ENCODE data around the gene TMPRSS6.

TMPRSS6 gene

DNA sequence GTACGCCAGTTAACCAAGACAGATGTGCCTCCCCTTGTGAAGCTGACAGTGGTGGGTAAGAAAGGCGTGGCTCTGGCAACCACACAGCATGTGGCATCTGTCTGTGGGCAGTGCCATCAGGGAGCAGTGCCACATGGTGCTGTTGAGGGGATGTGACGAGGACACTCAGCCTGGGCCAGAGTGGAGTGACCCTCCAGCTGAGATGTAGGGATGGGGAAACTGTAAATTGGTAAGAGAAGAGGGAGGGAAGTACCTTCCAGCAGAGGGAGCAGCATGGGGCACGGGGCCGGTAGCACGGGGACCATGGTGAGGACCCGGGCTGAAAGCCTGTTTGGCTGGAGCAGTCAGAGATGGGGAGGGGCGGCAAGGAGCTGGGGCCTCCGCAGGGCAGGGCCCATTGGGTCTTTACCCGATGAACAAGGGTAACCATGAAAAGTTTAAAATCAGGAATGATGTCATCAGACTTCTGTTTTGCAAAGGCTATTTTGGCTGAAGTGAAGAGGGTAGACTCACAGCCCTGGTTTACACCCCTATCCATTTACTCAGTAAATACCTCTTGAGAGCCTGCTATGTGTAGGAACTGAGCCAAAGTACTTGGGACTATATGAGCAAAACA lies 10.4 kb downstream of the TMPRSS6 start:
- H3K4me3 ChIP-seq (ENCODE audit: low read depth, low read length): no peak overlapping the region
- no peak for DNase-seq
- no peaks in the 10 kb centered on the region for H3K9me3 ChIP-seq
- H3K27me3 ChIP-seq: no peaks in the 10 kb centered on the region
- H3K4me1 ChIP-seq: 0 out of 2 replicates have a peak, but pooled peaks cover 3% of the 10 kb centered on the region
- TF ChIP-seq CTCF (IDR thresholded peaks at IDR 0.05; ENCODE audit: low read depth, low read length): peak; percentile 24; the same call in 1 of the 2 replicates
- H3K36me3 ChIP-seq: no peaks in the 10 kb centered on the region

GRCh38 chr22:37097346-37097745 lies 12.2 kb downstream of the TMPRSS6 start:
- Histone ChIP-seq H3K4me3 (ENCODE audit: low read depth, low read length) (no peak overlapping the region), H3K27me3 (no peaks in the 10 kb centered on the region), H3K4me1 (no peaks in the 10 kb centered on the region), H3K9me3 (no peaks in the 10 kb centered on the region), H3K36me3 (no peaks in the 10 kb centered on the region)
- TF ChIP-seq CTCF (IDR thresholded peaks at IDR 0.05; ENCODE audit: low read depth, low read length): no peak
- no peak for DNase-seq

- H3K27me3 ChIP-seq: no peaks in the 10 kb centered on the region
- H3K4me1 ChIP-seq: no peaks in the 10 kb centered on the region
- TF ChIP-seq CTCF (IDR thresholded peaks at IDR 0.05; ENCODE audit: low read depth, low read length): no peak
- no peak overlapping the region for H3K4me3 ChIP-seq (ENCODE audit: low read depth, low read length)
- no peaks in the 10 kb centered on the region for H3K36me3 ChIP-seq
- H3K9me3 ChIP-seq: no peaks in the 10 kb centered on the region
- no peak for DNase-seq
Observed at GRCh38 chr22:37095113-37095512, 14.4 kb downstream of the TMPRSS6 start.

- Histone ChIP-seq H3K36me3 (no peaks in the 10 kb centered on the region), H3K9me3 (no peaks in the 10 kb centered on the region), H3K4me1 (no peaks in the 10 kb centered on the region), H3K27me3 (no peaks in the 10 kb centered on the region), H3K4me3 (ENCODE audit: low read depth, low read length) (no peak overlapping the region)
- no peak for DNase-seq
- no peak for TF ChIP-seq CTCF (IDR thresholded peaks at IDR 0.05; ENCODE audit: low read depth, low read length)
Observed at GRCh38 chr22:37094239-37094638, 15.3 kb downstream of the TMPRSS6 start.

GRCh38 chr22:37092997-37093396 lies 16.5 kb downstream of the TMPRSS6 start:
- H3K36me3 ChIP-seq: no peaks in the 10 kb centered on the region
- H3K27me3 ChIP-seq: no peaks in the 10 kb centered on the region
- no peak for DNase-seq
- H3K4me1 ChIP-seq: no peaks in the 10 kb centered on the region
- no peak for TF ChIP-seq CTCF (IDR thresholded peaks at IDR 0.05; ENCODE audit: low read depth, low read length)
- H3K9me3 ChIP-seq: no peaks in the 10 kb centered on the region
- no peak overlapping the region for H3K4me3 ChIP-seq (ENCODE audit: low read depth, low read length)

- Histone ChIP-seq H3K4me3 (ENCODE audit: low read depth, low read length) (no peak overlapping the region), H3K27me3 (no peaks in the 10 kb centered on the region), H3K4me1 (no peaks in the 10 kb centered on the region), H3K9me3 (no peaks in the 10 kb centered on the region), H3K36me3 (no peaks in the 10 kb centered on the region)
- TF ChIP-seq CTCF (IDR thresholded peaks at IDR 0.05; ENCODE audit: low read depth, low read length): no peak
- DNase-seq: no peak
Observed at GRCh38 chr22:37091994-37092393, 17.5 kb downstream of the TMPRSS6 start.

Measured in BE2C (cell line).